Stimulated activated CD4-positive, alpha-beta T cell treated with anti-CD3 and anti-CD28 coated beads, Interleukin-4, amount 100 ng/mL, for 48 hours (primary cell): ENCODE data around the gene RAP1GDS1.
A peak's percentile ranks its signal among the peaks of the same experiment; 100 is the strongest.
"Not testable (repeated sequence)": the region's sequence is repeated elsewhere in the genome, so short reads cannot be mapped to it uniquely, and the experiment has no call there.

Experiments used
- DNase-seq, 2 donors: peaks; one replicate each; pipeline ENCODE4 v3.0.0-alpha.2; 2020; ENCODE audit warnings: low read depth in 2 of 2

The RAP1GDS1 gene

DNA sequence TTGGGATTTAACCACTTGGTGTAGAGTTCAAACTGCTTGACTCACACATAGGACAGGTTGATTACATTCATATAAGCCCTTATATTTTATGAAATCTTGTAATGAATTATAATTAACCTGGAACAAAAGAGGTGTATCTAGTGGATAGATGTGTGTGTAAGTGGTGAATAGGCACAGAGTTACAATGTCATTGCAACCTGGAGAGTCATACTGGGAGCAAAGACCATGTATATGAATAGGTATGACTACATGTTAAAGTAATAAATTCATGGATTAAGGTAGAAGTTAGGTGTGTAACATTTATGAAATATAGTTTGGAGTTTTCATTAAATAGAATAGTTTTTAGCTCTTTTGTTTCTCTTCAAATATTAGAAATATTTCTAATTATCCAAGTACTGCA is 26.1 kb downstream of the RAP1GDS1 start:
- no peak for DNase-seq

GRCh38 chr4:98288671-98289070 is 27.5 kb downstream of the RAP1GDS1 start:
- not testable (repeated sequence) for DNase-seq

GRCh38 chr4:98289375-98289774 is 28.2 kb downstream of the RAP1GDS1 start:
- no peak for DNase-seq

- DNase-seq = no peak
Observed at GRCh38 chr4:98290511-98290910, 29.3 kb downstream of the RAP1GDS1 start.

- peak; percentile 13 to 47 for DNase-seq
Observed at GRCh38 chr4:98293104-98293887, 32.1 kb downstream of the RAP1GDS1 start.

- DNase-seq = no peak
Observed at GRCh38 chr4:98298022-98298421, 36.8 kb downstream of the RAP1GDS1 start.

- DNase-seq = no peak
Observed at GRCh38 chr4:98300706-98301105, 39.5 kb downstream of the RAP1GDS1 start.

DNA sequence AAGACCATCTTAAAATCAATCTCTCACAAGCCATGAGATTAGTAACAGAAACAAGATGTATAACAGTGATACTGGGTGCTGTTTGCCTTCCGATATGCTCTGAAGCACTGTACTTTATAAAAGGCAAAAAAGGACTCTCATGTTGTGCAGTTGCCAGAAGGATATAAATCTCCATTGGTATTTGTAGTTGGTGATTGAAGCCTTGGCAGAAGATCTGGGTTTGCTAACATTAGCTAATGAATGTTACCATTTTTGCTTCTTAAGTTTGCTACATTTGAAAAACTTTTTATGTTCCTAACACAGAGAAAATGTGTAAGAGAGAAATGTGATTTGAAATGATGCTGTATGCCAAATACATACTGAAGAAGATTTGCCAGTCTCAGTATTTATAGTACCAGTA is 44.4 kb downstream of the RAP1GDS1 start:
- DNase-seq = no peak

DNA sequence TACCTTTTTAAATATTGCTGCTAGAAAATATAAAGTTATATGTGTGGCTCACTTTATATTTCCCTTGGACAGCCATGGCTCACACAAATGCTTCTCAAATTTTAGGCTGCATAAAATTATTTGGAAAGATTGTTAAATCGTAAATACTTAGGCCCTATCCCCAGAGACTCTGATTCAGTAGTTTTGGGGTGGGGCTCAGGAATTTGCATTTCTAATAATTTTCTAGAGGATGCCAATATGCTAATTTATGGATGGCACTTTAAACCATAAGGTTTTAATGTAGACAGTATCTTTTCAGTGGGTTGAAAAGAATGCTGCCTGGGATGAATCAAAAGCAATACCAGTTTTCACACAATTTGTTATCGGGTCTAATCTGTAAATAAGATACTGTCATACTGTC is 49.7 kb downstream of the RAP1GDS1 start:
- DNase-seq = no peak

DNA sequence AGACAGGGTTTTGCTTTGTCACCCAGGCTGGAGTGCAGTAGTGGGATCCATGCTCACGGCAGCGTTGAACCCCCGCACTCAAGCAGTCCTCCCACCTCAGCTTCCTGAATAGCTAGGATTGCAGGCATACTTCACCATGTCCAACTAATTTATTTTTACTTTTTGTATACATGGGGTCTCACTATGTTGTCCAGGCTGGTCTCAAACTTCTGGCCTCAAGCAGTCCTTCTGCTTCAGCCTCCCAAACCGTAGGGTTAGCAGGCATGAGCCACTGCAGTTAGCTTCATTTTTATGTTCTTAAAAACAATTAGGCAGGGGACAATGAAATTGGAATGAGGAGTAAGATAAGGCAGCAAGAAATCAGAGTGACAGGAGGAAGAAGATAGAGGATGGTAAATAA is 50.5 kb downstream of the RAP1GDS1 start:
- no peak for DNase-seq

DNA sequence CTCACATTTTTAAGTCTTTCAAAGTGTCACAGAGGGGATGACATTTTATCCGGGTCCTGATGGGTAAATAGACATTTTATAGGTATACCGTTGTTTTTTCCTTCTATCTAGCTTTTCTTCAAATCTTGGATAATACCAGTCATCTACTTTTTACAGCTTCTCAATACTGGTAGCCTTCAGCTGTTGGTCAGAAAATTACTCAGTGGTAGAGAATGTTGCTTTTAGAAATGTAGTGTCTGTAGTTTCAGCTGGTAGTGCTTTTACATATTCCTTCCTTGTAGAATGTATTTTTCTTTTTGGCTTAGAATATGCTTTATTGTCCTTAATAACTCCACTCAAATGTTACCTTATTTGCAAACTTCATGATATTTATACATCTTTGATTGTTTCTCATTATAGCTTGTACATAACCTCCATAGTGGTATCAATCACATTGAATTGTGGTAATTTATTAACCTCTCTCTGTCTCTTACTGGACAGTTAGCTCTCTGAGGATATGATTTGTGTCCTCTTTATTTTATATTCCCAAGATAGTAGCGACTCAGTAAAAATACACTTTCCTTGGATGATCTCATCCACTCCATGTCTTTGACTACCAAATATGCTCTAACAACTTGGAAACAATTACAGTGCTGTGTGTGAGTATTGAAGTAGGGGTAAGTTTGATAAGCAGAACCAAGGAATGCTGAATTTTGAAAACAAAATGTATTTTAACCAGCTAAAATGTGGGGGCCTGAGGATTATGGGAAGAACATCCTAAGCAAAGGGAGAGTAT is 53.8 kb downstream of the RAP1GDS1 start:
- no peak for DNase-seq

DNA sequence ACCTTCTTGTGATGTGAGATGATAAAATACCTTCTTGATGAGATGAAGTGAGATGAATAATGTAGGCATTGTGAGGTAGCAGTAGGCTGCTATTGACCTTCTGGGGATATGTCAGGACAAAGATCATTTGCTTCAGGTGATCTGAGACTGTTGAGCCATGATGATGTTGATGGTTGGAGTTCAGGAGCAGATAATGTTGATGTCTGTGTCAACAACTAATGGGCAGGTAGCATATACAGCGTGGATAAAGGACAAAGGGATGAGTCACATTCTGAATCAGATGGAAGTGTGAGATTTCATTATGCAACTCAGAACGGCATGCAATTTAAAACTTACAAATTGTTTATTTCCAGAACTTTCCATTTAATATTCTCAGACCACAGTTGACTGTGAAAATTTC is 57.3 kb downstream of the RAP1GDS1 start:
- DNase-seq = no peak

- DNase-seq = no peak
Observed at GRCh38 chr4:98319021-98319420, 57.8 kb downstream of the RAP1GDS1 start.

GRCh38 chr4:98326168-98326567 is 65.0 kb downstream of the RAP1GDS1 start:
- DNase-seq = no peak

GRCh38 chr4:98327694-98328093 is 66.5 kb downstream of the RAP1GDS1 start:
- no peak for DNase-seq

DNA sequence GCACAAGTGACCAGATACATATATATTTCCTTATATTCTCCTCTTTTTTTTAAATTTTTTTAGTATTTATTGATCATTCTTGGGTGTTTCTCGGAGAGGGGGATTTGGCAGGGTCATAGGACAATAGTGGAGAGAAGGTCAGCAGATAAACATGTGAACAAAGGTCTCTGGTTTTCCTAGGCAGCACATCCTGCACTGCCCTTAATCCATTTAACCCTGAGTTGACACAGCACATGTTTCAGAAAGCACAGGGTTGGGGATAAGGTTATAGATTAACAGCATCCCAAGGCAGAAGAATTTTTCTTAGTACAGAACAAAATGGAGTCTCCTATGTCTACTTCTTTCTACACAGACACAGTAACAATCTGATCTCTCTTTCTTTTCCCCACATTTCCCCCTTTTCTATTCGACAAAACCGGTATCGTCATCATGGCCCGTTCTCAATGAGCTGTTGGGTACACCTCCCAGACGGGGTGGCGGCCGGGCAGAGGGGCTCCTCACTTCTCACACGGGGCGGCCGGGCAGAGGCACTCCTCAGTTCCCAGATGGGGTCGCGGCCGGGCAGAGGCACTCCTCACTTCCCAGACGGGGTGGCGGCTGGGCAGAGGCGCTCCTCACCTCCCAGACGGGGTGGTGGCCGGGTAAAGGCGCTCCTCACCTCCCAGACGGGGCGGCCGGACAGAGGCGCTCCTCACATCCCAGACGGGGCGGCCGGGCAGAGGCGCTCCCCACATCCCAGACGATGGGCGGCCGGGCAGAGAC is 68.9 kb downstream of the RAP1GDS1 start:
- DNase-seq = not testable (repeated sequence)

DNA sequence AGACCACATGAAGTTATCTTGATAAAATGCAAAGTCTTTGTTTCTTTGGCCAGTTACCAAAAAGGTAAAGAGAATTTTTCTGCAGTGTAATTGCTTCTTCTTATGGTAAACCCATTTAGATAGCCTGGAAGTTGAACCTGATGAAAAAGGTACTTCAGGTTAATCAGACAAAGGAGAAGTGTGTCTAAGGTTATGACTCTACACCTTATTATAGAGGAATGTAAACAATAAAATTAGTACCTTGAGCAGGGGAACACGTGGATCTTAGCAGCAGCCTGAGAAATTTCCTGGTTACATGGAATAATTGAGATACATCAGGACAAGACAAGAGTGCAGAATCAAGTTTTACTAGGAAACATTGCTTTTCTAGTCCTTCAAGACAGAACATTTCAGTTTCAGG is 70.8 kb downstream of the RAP1GDS1 start:
- DNase-seq = no peak

DNA sequence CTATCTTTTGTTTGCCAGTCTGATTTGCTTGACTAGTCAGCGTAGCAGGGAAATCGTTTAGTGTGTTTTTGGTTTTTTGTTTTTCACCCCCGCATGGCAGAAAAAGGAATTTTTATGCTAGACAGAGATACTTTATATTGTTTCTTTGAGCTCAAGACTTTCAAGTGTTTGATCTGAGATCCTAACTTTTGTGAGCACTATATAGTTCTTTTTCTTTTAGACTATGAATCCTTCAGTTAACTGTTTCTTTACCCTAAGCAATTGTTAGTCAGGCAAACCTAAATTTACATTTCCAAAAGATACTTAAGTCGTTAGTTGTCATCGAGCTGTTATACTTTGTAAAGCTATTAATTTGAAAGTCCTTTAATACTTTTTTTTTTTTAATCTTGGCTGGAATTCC is 73.3 kb downstream of the RAP1GDS1 start:
- no peak for DNase-seq

- DNase-seq = no peak
Observed at GRCh38 chr4:98338761-98339438, 77.7 kb downstream of the RAP1GDS1 start.

DNA sequence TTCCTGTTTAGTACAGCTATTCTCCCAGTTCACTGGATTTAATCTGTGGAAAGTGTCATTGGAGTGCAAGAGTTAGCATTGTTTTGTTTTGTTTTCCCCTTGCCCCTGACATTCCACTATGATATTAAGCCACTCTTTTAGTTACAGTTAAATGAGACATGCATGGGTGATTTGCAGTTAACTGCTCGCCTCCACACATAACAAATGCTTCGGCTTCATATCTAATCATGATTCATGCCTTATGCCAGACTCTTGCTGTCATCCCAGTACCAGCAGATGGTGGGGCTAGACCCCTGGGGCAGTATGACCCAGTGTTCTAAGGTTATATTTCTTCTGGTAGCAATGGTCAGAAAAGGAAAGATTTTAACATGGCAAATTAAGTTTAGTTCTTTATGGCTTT is 80.1 kb downstream of the RAP1GDS1 start:
- no peak for DNase-seq

DNA sequence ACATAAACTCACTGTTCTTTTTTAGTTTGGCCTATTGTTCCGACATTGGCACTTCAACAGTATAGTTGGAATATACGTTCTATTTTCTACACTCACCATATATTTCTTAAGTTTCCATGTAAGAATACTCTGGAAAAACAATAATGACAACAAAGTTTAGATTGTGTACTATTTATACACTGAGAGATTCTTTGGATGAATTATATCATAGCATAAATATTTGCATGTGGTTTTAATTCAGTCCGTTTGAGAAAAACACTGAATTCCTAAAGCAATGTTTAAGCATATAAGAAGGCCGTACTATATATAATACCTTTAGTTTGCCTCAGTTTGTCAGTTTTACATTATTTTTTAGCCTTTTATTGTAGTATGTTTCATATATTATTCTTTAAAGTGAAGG is 82.4 kb downstream of the RAP1GDS1 start:
- no peak for DNase-seq

DNA sequence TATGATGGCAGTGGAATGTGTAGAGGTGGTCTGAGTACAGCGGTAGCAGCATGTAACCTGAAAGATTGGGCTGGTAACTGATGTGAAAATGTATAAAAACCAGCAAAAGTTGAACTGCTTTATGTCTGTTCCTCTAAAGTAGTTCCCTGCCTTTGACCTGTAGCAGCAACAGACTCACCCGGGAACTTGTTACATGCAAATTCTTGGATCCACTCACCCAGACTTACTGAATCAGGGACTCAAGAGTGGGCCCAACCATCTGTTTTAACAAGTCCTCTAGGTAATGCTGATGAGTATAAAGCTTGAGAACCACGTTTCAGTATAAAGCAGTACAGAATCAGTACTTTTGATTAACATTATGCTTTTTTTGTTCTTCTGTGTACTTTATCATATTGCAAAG is 84.7 kb downstream of the RAP1GDS1 start:
- no peak for DNase-seq
